PC-9 (cell line): ENCODE data around the gene SHROOM3.

Source experiments
- EZH2 ChIP-seq: fragments of 200-600 bp; sonication (generic); IDR thresholded peaks from 2 replicates; pipeline ENCODE4 v1.8.0; 2017; ENCODE audit warnings: antibody characterized with exemption, low read depth
- TF ChIP-seq, protein P1 (sequence below): fragments of 200-600 bp; sonication (generic); conservative IDR thresholded peaks from 2 replicates; pipeline ENCODE4 v1.6.1; 2017; ENCODE audit warnings: mixed run types, antibody characterized with exemption, mild to moderate bottlenecking, moderate library complexity

DNA sequence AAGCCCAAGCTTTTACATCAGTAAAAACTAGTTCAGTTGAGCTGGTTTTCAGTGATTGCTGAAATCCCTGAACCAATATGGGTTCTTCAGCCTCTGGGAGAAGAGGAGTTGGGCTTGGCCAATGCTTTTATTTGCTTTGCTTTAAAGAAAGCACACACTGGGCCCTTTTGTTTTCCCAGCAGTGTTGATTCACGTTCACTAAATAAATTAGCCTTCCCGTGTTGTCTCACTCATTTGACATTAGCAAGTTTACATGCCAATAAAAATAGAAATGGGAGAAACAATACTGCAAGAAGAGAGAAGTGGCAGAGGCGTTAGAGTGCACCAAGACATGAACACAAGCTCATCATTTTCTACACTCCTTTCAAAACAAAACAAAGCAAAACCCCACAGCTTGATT lies 136.2 kb downstream of the SHROOM3 start:
- TF ChIP-seq, protein P1, sequence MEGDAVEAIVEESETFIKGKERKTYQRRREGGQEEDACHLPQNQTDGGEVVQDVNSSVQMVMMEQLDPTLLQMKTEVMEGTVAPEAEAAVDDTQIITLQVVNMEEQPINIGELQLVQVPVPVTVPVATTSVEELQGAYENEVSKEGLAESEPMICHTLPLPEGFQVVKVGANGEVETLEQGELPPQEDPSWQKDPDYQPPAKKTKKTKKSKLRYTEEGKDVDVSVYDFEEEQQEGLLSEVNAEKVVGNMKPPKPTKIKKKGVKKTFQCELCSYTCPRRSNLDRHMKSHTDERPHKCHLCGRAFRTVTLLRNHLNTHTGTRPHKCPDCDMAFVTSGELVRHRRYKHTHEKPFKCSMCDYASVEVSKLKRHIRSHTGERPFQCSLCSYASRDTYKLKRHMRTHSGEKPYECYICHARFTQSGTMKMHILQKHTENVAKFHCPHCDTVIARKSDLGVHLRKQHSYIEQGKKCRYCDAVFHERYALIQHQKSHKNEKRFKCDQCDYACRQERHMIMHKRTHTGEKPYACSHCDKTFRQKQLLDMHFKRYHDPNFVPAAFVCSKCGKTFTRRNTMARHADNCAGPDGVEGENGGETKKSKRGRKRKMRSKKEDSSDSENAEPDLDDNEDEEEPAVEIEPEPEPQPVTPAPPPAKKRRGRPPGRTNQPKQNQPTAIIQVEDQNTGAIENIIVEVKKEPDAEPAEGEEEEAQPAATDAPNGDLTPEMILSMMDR = no peak
- TF ChIP-seq EZH2 = no peak
